Measurements from ENCODE around the gene SETD7.

DNA sequence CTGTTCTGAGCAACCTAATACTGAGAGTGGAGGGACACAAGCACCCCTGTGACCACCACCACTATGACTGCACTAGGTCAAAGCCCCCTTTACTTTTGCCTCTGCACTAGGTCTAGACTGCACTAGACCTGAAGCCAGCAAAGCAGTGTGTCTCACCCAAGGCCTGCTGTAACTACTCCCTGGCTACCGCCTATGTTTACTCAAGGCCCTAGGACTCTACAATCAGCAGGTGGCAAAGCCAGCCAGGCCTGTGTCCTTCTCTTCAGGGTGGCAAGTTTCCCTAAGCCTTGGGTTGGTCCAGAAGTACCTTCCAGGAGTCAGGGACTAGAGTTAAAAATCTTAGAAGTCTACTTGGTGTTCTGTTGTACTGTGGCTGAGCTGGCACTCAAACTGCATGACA is 86.2 kb downstream of the SETD7 start:
- no peak for TF ChIP-seq EP300 (conservative IDR thresholded peaks at IDR 0.05; ENCODE audit: poor library complexity, severe bottlenecking)
- TF ChIP-seq, protein P1, sequence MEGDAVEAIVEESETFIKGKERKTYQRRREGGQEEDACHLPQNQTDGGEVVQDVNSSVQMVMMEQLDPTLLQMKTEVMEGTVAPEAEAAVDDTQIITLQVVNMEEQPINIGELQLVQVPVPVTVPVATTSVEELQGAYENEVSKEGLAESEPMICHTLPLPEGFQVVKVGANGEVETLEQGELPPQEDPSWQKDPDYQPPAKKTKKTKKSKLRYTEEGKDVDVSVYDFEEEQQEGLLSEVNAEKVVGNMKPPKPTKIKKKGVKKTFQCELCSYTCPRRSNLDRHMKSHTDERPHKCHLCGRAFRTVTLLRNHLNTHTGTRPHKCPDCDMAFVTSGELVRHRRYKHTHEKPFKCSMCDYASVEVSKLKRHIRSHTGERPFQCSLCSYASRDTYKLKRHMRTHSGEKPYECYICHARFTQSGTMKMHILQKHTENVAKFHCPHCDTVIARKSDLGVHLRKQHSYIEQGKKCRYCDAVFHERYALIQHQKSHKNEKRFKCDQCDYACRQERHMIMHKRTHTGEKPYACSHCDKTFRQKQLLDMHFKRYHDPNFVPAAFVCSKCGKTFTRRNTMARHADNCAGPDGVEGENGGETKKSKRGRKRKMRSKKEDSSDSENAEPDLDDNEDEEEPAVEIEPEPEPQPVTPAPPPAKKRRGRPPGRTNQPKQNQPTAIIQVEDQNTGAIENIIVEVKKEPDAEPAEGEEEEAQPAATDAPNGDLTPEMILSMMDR (IDR thresholded peaks at IDR 0.05; ENCODE audit: poor library complexity, severe bottlenecking): no peak
- no peak for TF ChIP-seq POLR2AphosphoS5 (IDR thresholded peaks at IDR 0.05)
- TF ChIP-seq, protein P2, sequence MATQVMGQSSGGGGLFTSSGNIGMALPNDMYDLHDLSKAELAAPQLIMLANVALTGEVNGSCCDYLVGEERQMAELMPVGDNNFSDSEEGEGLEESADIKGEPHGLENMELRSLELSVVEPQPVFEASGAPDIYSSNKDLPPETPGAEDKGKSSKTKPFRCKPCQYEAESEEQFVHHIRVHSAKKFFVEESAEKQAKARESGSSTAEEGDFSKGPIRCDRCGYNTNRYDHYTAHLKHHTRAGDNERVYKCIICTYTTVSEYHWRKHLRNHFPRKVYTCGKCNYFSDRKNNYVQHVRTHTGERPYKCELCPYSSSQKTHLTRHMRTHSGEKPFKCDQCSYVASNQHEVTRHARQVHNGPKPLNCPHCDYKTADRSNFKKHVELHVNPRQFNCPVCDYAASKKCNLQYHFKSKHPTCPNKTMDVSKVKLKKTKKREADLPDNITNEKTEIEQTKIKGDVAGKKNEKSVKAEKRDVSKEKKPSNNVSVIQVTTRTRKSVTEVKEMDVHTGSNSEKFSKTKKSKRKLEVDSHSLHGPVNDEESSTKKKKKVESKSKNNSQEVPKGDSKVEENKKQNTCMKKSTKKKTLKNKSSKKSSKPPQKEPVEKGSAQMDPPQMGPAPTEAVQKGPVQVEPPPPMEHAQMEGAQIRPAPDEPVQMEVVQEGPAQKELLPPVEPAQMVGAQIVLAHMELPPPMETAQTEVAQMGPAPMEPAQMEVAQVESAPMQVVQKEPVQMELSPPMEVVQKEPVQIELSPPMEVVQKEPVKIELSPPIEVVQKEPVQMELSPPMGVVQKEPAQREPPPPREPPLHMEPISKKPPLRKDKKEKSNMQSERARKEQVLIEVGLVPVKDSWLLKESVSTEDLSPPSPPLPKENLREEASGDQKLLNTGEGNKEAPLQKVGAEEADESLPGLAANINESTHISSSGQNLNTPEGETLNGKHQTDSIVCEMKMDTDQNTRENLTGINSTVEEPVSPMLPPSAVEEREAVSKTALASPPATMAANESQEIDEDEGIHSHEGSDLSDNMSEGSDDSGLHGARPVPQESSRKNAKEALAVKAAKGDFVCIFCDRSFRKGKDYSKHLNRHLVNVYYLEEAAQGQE (IDR thresholded peaks at IDR 0.05; ENCODE audit: borderline replicate concordance): no peak
- no peak for TF ChIP-seq EZH2 (IDR thresholded peaks at IDR 0.05; ENCODE audit: borderline replicate concordance, insufficient read depth, low read length, poor library complexity, severe bottlenecking)
